ENCODE measurements around the gene NLRP11. TPM values are rescaled to one million over a fixed set of nuclear protein-coding genes. Genes with fewer than 3 reads are reported as not detected.

NLRP11 gene
- total and polyA plus RNA-seq, 2 of the 4 experiments (the other 2 are of a cell fraction) = not detected

DNA sequence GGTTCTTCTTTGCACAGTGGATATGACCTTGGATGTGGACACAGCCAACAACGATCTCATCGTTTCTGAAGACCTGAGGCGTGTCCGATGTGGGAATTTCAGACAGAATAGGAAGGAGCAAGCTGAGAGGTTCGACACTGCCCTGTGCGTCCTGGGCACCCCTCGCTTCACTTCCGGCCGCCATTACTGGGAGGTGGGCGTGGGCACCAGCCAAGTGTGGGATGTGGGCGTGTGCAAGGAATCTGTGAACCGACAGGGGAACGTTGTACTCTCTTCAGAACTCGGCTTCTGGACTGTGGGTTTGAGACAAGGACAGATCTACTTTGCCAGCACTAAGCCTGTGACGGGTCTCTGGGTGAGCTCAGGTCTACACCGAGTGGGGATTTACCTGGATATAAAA, 53.5 kb downstream of the NLRP11 start:
- no peak for ATAC-seq (ENCODE audit: low read depth)
- no TSS peak for BruUV-seq (replicated peaks)
- no peak for DNase-seq

More for the DNA sequence above, 53.5 kb downstream of the NLRP11 start:
- no peak overlapping the region for H3K23ac ChIP-seq (ENCODE audit: low read depth, low read length)
- no peak overlapping the region for H2BK20ac ChIP-seq (ENCODE audit: low read depth, low read length)
- no peaks in the 10 kb centered on the region for H3K9me1 ChIP-seq (ENCODE audit: insufficient read depth, low read length)
- no peak overlapping the region for H2AFZ ChIP-seq (replicated peaks; ENCODE audit: low read length, poor library complexity)
- no peak overlapping the region for H3K56ac ChIP-seq (ENCODE audit: extremely low read depth, insufficient read depth, low read length)
- no peaks in the 10 kb centered on the region for H3K4me1 ChIP-seq (ENCODE audit: control insufficient read depth, insufficient read depth, low read length)
- H4K91ac ChIP-seq (ENCODE audit: insufficient read depth, low read depth, low read length) = no peak overlapping the region
- H3K79me1 ChIP-seq (ENCODE audit: low read depth in 1 of 2, low read length in 2 of 2) = no peaks in the 10 kb centered on the region
- H2AK5ac ChIP-seq (ENCODE audit: low read depth, low read length) = no peak overlapping the region
- H4K5ac ChIP-seq (ENCODE audit: low read depth, low read length) = no peak overlapping the region
- no peak overlapping the region for H2AK9ac ChIP-seq (replicated peaks; ENCODE audit: low read depth, low read length, poor library complexity)
- no peak overlapping the region for H4K8ac ChIP-seq (ENCODE audit: low read depth in 2 of 2, low read length in 2 of 2)
- H2BK5ac ChIP-seq (ENCODE audit: low read depth, low read length, poor library complexity, severe bottlenecking) = no peak overlapping the region
- H3K4ac ChIP-seq (ENCODE audit: low read depth, low read length) = no peak overlapping the region
- H3K27ac ChIP-seq (ENCODE audit: insufficient read depth, low read length) = no peak overlapping the region
- CTCF ChIA-PET = no interaction called here
- H2BK15ac ChIP-seq (ENCODE audit: low read depth, low read length) = no peak overlapping the region
- no peak overlapping the region for H2BK120ac ChIP-seq (ENCODE audit: low read depth, low read length)
- no peak for TF ChIP-seq RFX5 (IDR thresholded peaks at IDR 0.05; ENCODE audit: low read depth, low read length)
- TF ChIP-seq MAZ (IDR thresholded peaks at IDR 0.05; ENCODE audit: borderline replicate concordance, low read depth, low read length) = no peak
- TF ChIP-seq CHD1 (IDR thresholded peaks at IDR 0.05; ENCODE audit: low read depth, low read length) = no peak
- no peak for TF ChIP-seq MAFK (IDR thresholded peaks at IDR 0.05; ENCODE audit: low read depth, low read length)
- TF ChIP-seq NFE2L2 (IDR thresholded peaks at IDR 0.05; ENCODE audit: low read depth, low read length) = no peak
- no peak for TF ChIP-seq RAD21 (IDR thresholded peaks at IDR 0.05; ENCODE audit: low read length)
- no peak for TF ChIP-seq FOS (IDR thresholded peaks at IDR 0.05; ENCODE audit: low read depth, low read length)
- TF ChIP-seq, protein P1, sequence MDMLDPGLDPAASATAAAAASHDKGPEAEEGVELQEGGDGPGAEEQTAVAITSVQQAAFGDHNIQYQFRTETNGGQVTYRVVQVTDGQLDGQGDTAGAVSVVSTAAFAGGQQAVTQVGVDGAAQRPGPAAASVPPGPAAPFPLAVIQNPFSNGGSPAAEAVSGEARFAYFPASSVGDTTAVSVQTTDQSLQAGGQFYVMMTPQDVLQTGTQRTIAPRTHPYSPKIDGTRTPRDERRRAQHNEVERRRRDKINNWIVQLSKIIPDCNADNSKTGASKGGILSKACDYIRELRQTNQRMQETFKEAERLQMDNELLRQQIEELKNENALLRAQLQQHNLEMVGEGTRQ (IDR thresholded peaks at IDR 0.05; ENCODE audit: low read depth, low read length) = no peak
- TF ChIP-seq, protein P2, sequence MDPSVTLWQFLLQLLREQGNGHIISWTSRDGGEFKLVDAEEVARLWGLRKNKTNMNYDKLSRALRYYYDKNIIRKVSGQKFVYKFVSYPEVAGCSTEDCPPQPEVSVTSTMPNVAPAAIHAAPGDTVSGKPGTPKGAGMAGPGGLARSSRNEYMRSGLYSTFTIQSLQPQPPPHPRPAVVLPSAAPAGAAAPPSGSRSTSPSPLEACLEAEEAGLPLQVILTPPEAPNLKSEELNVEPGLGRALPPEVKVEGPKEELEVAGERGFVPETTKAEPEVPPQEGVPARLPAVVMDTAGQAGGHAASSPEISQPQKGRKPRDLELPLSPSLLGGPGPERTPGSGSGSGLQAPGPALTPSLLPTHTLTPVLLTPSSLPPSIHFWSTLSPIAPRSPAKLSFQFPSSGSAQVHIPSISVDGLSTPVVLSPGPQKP (IDR thresholded peaks at IDR 0.05; ENCODE audit: borderline replicate concordance, low read depth, low read length) = no peak
- TF ChIP-seq BHLHE40 (IDR thresholded peaks at IDR 0.05; ENCODE audit: low read depth, low read length) = no peak
- no peak for TF ChIP-seq MXI1 (IDR thresholded peaks at IDR 0.05; ENCODE audit: borderline replicate concordance, low read depth, low read length)
- no peak for TF ChIP-seq SMC3 (IDR thresholded peaks at IDR 0.05; ENCODE audit: low read depth, low read length)
- TF ChIP-seq RCOR1 (IDR thresholded peaks at IDR 0.05; ENCODE audit: insufficient replicate concordance, low read length) = no peak
- no peak for TF ChIP-seq POLR2A (IDR thresholded peaks at IDR 0.05; ENCODE audit: low read depth, low read length)
- TF ChIP-seq CEBPB (IDR thresholded peaks at IDR 0.05; ENCODE audit: low read depth, low read length) = no peak
- 77% methylated on average over 6 of the region's 16 CpGs; no CpG with 5 or more reads in 1 of the 2 experiments for WGBS, 2 experiments (ENCODE audit: extremely low coverage in 2 of 2, insufficient read length in 1 of 2)
- no peaks in the 10 kb centered on the region for H3K27me3 ChIP-seq (ENCODE audit: control insufficient read depth, insufficient read depth, low read length)
- H3K9ac ChIP-seq (ENCODE audit: low read depth, low read length) = no peak overlapping the region
- H4K20me1 ChIP-seq (ENCODE audit: insufficient read depth, low read length) = no peaks in the 10 kb centered on the region
- H3K4me3 ChIP-seq (ENCODE audit: insufficient read depth, low read depth, low read length) = no peak overlapping the region
- peaks cover 16% of the 10 kb centered on the region for H3K9me3 ChIP-seq (ENCODE audit: control insufficient read depth, insufficient read depth, low read length)
- intact Hi-C loops (cut with micrococcal nuclease) = no loop called here
- no peak overlapping the region for H3K4me2 ChIP-seq (ENCODE audit: low read depth, low read length)
- no peak overlapping the region for H3K14ac ChIP-seq (replicated peaks; ENCODE audit: low read depth, low read length)
- in situ Hi-C loops (cut with MboI; ENCODE audit: low sequenced_read_pairs) = no loop called here
- no peak overlapping the region for H3K18ac ChIP-seq (ENCODE audit: low read depth, low read length)
- no peaks in the 10 kb centered on the region for H3K36me3 ChIP-seq (ENCODE audit: control insufficient read depth, insufficient read depth, low read length)
- POLR2A ChIA-PET (ENCODE audit: unreplicated experiment) = no interaction called here
- dilution Hi-C loops (cut with HindIII; ENCODE audit: low sequenced_read_pairs, unreplicated experiment) = no loop called here

Measured in IMR-90 (cell line).